ENCODE data around the gene DCDC2C. TPM values are rescaled to one million over a fixed set of nuclear protein-coding genes. Genes with fewer than 3 reads are reported as not detected.
A peak's percentile ranks its signal among the peaks of the same experiment; 100 is the strongest.

DCDC2C gene
- total and polyA plus RNA-seq, 9 of the 15 experiments (the other 6 are each of a cell fraction or from before 2014, with no cell fraction given) = not detected

GRCh38 chr2:3785220-3785889, 82.0 kb downstream of the DCDC2C start:
- Histone ChIP-seq H3K79me2 (ENCODE audit: control insufficient read depth, insufficient read depth, low read length) (no peaks in the 10 kb centered on the region), H3K9ac (ENCODE audit: insufficient read depth in 1 of 2, low read depth in 2 of 2, low read length in 2 of 2) (no peak overlapping the region), H3K36me3 (ENCODE audit: control insufficient read depth, insufficient read depth, low read length) (no peaks in the 10 kb centered on the region), H2AFZ (ENCODE audit: low read depth, low read length) (no peak overlapping the region), H3K4me1 (replicated peaks in 1 of 2; ENCODE audit: control insufficient read depth in 2 of 2, insufficient read depth in 2 of 2, low read length in 2 of 2) (no peaks in the 10 kb centered on the region), H3K4me3 (no peak overlapping the region), H3K27ac (ENCODE audit: extremely low read depth, low read depth, low read length) (no peak overlapping the region), H3K9me3 (replicated peaks; ENCODE audit: control insufficient read depth, insufficient read depth, low read depth, low read length) (no peaks in the 10 kb centered on the region), H3K27me3 (ENCODE audit: control insufficient read depth in 2 of 2, insufficient read depth in 2 of 2, low read length in 2 of 2) (peaks cover 6 to 16% of the 10 kb centered on the region in 2 experiments; a peak in 4 of 5 replicates), H3K9me1 (ENCODE audit: control insufficient read depth, insufficient read depth, low read length) (no peaks in the 10 kb centered on the region), H3K4me2 (ENCODE audit: insufficient read depth, low read length) (no peak overlapping the region), H4K20me1 (replicated peaks; ENCODE audit: control insufficient read depth, insufficient read depth, low read length) (no peaks in the 10 kb centered on the region)
- in situ Hi-C loops (cut with MboI) (no loop called here), intact Hi-C loops (cut with micrococcal nuclease) (no loop called here)
- POLR2A ChIA-PET = interaction anchor here (0.6 kb wide), 1 partner anchor 128 kb away, joined by 3 read pairs; no protein-coding TSS in a partner anchor
- CTCF ChIA-PET (ENCODE audit: low intra/inter-chr PET ratio) = no interaction called here
- WGBS (ENCODE audit: insufficient coverage, low coverage, missing lambda C conversion rate) = 5% methylated on average over 15 of the region's 15 CpGs
- DNase-seq (ENCODE audit: extremely low read depth in 1 of 4, low spot score in 3 of 4) = no peak
- FAIRE-seq = no peak
- ATAC-seq = no peak
- TF ChIP-seq NBN (IDR thresholded peaks at IDR 0.05; ENCODE audit: low read depth) (no peak), SMARCC2 (IDR thresholded peaks at IDR 0.05; ENCODE audit: low read depth) (no peak)
- no TSS peak for BruUV-seq (replicated peaks)

GRCh38 chr2:3785890-3786273, 82.5 kb downstream of the DCDC2C start:
- intact Hi-C loops (cut with micrococcal nuclease) (no loop called here), in situ Hi-C loops (cut with MboI) (no loop called here)
- ChIA-PET POLR2A (no interaction called here), CTCF (ENCODE audit: low intra/inter-chr PET ratio) (no interaction called here)
- FAIRE-seq (no peak), ATAC-seq (no peak), DNase-seq (ENCODE audit: extremely low read depth in 1 of 4, low spot score in 3 of 4) (no peak)
- no peak overlapping the region for H3K27ac ChIP-seq (ENCODE audit: extremely low read depth, low read depth, low read length)
- WGBS (ENCODE audit: insufficient coverage, low coverage, missing lambda C conversion rate) = 1% methylated on average over 10 of the region's 10 CpGs
- H3K9me3 ChIP-seq (replicated peaks; ENCODE audit: control insufficient read depth, insufficient read depth, low read depth, low read length) = no peaks in the 10 kb centered on the region
- H3K4me2 ChIP-seq (ENCODE audit: insufficient read depth, low read length) = no peak overlapping the region
- peaks cover 5 to 16% of the 10 kb centered on the region in 2 experiments; a peak in 3 of 5 replicates for H3K27me3 ChIP-seq (ENCODE audit: control insufficient read depth in 2 of 2, insufficient read depth in 2 of 2, low read length in 2 of 2)
- H3K4me1 ChIP-seq (replicated peaks in 1 of 2; ENCODE audit: control insufficient read depth in 2 of 2, insufficient read depth in 2 of 2, low read length in 2 of 2) = no peaks in the 10 kb centered on the region
- H3K9ac ChIP-seq (ENCODE audit: insufficient read depth in 1 of 2, low read depth in 2 of 2, low read length in 2 of 2) = no peak overlapping the region
- H3K79me2 ChIP-seq (ENCODE audit: control insufficient read depth, insufficient read depth, low read length) = no peaks in the 10 kb centered on the region
- no peak overlapping the region for H2AFZ ChIP-seq (ENCODE audit: low read depth, low read length)
- H4K20me1 ChIP-seq (replicated peaks; ENCODE audit: control insufficient read depth, insufficient read depth, low read length) = no peaks in the 10 kb centered on the region
- peak; percentile 55 for TF ChIP-seq MAFG (tag; conservative IDR thresholded peaks at IDR 0.05)
- TF ChIP-seq MAFK (IDR thresholded peaks at IDR 0.05; ENCODE audit: low read length) = peak; percentile 55; the same call in 1 of the 2 replicates
- no peak for TF ChIP-seq HDAC3 (IDR thresholded peaks at IDR 0.05; ENCODE audit: borderline replicate concordance, partially characterized antibody)
- peak; percentile 64 for TF ChIP-seq MAFF (IDR thresholded peaks at IDR 0.05; ENCODE audit: low read length)
- TF ChIP-seq C11orf30 (IDR thresholded peaks at IDR 0.05; ENCODE audit: low read depth) = peak; percentile 62
- TF ChIP-seq ZNF316 (IDR thresholded peaks at IDR 0.05) = peak; percentile 78
- TF ChIP-seq MYNN (IDR thresholded peaks at IDR 0.05) = no peak
- TF ChIP-seq MYNN (CRISPR knock-in tag; IDR thresholded peaks at IDR 0.05) = no peak
- no peak overlapping the region for H3K4me3 ChIP-seq
- no peaks in the 10 kb centered on the region for H3K9me1 ChIP-seq (ENCODE audit: control insufficient read depth, insufficient read depth, low read length)
- no TSS peak for BruUV-seq (replicated peaks)
- H3K36me3 ChIP-seq (ENCODE audit: control insufficient read depth, insufficient read depth, low read length) = no peaks in the 10 kb centered on the region
